DND-41 (cell line): ENCODE results near the gene DBNDD1.
A peak's percentile ranks its signal among the peaks of the same experiment; 100 is the strongest.
"Not testable (repeated sequence)": the region's sequence is repeated elsewhere in the genome, so short reads cannot be mapped to it uniquely, and the experiment has no call there.

Source experiments
- ATAC-seq: fragments of 200-7000 bp; cut with Tn5 transposase; 3 replicates; pipeline ENCODE4 v1.9.1; 2021; ENCODE audit warnings: low read depth; ENCODE audit not compliant: insufficient read depth
- DNase-seq: peaks from one replicate; pipeline ENCODE4 v3.0.0-alpha.2; 2020
- H2AFZ ChIP-seq: 2 replicates; pipeline ENCODE4 v1.6.0; 2012; ENCODE audit warnings: low read depth, low read length
- H3K27ac ChIP-seq: 2 replicates; pipeline ENCODE4 v1.5.1; 2012; ENCODE audit warnings: low read length, inconsistent platforms
- H3K27me3 ChIP-seq: fragments of 200-600 bp; sonication (generic); 2 replicates; pipeline ENCODE4 v1.6.0; 2012; ENCODE audit warnings: low read length, mild to moderate bottlenecking, inconsistent platforms; ENCODE audit not compliant: insufficient read depth, poor library complexity
- H3K36me3 ChIP-seq: 2 replicates; pipeline ENCODE4 v1.5.1; 2012; ENCODE audit warnings: low read length, inconsistent platforms; ENCODE audit not compliant: insufficient read depth
- H3K4me1 ChIP-seq: 2 replicates; pipeline ENCODE4 v1.5.1; 2012; ENCODE audit warnings: mild to moderate bottlenecking, low read length; ENCODE audit not compliant: insufficient read depth
- H3K4me2 ChIP-seq: 2 replicates; pipeline ENCODE4 v1.6.0; 2012; ENCODE audit warnings: mild to moderate bottlenecking, moderate library complexity, low read length, inconsistent platforms; ENCODE audit not compliant: insufficient read depth
- H3K4me3 ChIP-seq, 2 experiments: fragments of 200-600 bp in 1 of 2; shearing (Covaris generic) in 1 of 2; 2 replicates each; pipeline ENCODE4 v1.5.1; 2012 to 2016; ENCODE audit warnings: inconsistent platforms in 2 of 2, low read length in 2 of 2, mild to moderate bottlenecking in 2 of 2, low read depth in 1 of 2, moderate library complexity in 1 of 2
- H3K79me2 ChIP-seq: 2 replicates; pipeline ENCODE4 v1.6.0; 2012; ENCODE audit warnings: low read length, inconsistent platforms; ENCODE audit not compliant: insufficient read depth
- H3K9ac ChIP-seq: 2 replicates; pipeline ENCODE4 v1.6.0; 2012; ENCODE audit warnings: low read depth, mild to moderate bottlenecking, inconsistent platforms, low read length, moderate library complexity
- H3K9me3 ChIP-seq: 2 replicates; pipeline ENCODE4 v1.5.1; 2012; ENCODE audit warnings: low read length, moderate library complexity, mild to moderate bottlenecking, inconsistent platforms; ENCODE audit not compliant: insufficient read depth, severe bottlenecking
- H4K20me1 ChIP-seq: 2 replicates; pipeline ENCODE4 v1.6.0; 2012; ENCODE audit warnings: low read length; ENCODE audit not compliant: insufficient read depth
- EZH2 ChIP-seq: IDR thresholded peaks from 3 replicates; pipeline ENCODE4 v1.6.1; 2012; ENCODE audit warnings: borderline replicate concordance, low read depth, mild to moderate bottlenecking, moderate library complexity, low read length, inconsistent platforms; ENCODE audit not compliant: severe bottlenecking
- TF ChIP-seq, protein P1 (sequence below): IDR thresholded peaks from 2 replicates; pipeline ENCODE4 v1.5.1; 2012; ENCODE audit warnings: borderline replicate concordance, low read length, moderate library complexity, mild to moderate bottlenecking; ENCODE audit not compliant: poor library complexity, severe bottlenecking; ENCODE audit errors: extremely low read depth

The DBNDD1 gene, protein sequence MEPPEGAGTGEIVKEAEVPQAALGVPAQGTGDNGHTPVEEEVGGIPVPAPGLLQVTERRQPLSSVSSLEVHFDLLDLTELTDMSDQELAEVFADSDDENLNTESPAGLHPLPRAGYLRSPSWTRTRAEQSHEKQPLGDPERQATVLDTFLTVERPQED

DNA sequence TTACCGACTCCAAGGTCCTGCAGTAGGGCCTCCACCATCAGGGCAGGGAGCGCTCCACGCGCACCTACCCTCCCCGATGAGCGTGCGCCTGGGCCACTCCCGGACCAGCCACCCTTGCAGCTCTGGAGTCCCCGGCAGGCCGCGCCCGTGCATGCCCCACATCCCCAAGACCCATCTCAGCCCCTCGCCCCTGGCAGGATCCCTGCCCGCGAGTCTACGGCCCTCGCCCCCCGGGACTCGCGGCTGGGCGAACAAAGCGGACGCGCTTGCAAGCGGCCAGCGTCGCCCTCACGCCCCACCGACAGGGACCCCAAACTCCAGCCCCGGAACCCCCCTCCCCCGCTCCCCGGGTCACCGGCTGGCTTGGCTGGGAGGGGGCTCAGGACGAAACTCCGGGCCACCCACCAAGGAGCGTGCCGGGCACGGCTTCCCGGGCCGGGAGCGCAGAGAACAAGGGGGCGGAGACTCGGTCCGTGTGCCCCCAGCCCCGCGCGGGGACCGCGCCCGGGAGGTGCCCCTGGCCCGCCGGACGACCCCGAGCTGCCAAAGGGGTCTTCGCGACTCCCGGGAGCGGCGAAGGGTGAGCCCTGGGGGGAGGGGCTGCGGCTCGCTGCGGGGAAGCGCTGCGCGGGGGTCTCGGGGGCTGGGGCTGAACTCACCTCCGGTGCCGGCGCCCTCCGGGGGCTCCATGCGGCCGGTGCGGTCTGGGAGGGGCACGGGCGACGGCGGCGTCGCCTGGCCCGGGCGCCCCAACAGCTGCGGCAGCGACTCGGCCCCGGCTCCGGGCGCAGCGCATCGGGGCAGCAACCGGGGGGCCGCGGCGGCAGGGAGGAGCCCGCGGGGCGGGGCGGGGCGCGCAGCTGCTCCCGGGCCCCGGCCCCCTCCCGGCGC lies at the start of gene DBNDD1:
TSS of gene DBNDD1 (minus strand) at position 805 of the 891 bp plus-strand sequence. CDS start at position 690, 115 bp downstream.
- H3K4me3 ChIP-seq: no peak within 1 kb of the TSS
- H3K79me2 ChIP-seq: no peaks in the 10 kb centered on the region
- H3K9me3 ChIP-seq: no peaks in the 10 kb centered on the region
- peaks cover 15% of the 10 kb centered on the region; the same call in 1 of the 2 replicates for H4K20me1 ChIP-seq
- H3K27me3 ChIP-seq: peaks cover 13% of the 10 kb centered on the region
- no peak for ATAC-seq
- no peak within 1 kb of the TSS for H3K27ac ChIP-seq
- no peak for TF ChIP-seq EZH2
- TF ChIP-seq, protein P1, sequence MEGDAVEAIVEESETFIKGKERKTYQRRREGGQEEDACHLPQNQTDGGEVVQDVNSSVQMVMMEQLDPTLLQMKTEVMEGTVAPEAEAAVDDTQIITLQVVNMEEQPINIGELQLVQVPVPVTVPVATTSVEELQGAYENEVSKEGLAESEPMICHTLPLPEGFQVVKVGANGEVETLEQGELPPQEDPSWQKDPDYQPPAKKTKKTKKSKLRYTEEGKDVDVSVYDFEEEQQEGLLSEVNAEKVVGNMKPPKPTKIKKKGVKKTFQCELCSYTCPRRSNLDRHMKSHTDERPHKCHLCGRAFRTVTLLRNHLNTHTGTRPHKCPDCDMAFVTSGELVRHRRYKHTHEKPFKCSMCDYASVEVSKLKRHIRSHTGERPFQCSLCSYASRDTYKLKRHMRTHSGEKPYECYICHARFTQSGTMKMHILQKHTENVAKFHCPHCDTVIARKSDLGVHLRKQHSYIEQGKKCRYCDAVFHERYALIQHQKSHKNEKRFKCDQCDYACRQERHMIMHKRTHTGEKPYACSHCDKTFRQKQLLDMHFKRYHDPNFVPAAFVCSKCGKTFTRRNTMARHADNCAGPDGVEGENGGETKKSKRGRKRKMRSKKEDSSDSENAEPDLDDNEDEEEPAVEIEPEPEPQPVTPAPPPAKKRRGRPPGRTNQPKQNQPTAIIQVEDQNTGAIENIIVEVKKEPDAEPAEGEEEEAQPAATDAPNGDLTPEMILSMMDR: no peak
- no peak within 1 kb of the TSS for H2AFZ ChIP-seq
- no peak within 1 kb of the TSS for H3K9ac ChIP-seq
- H3K4me2 ChIP-seq: peak within 1 kb of the TSS; percentile 55
- DNase-seq: no peak
- no peaks in the 10 kb centered on the region for H3K36me3 ChIP-seq
- H3K4me1 ChIP-seq: peaks cover 30% of the 10 kb centered on the region

DNA sequence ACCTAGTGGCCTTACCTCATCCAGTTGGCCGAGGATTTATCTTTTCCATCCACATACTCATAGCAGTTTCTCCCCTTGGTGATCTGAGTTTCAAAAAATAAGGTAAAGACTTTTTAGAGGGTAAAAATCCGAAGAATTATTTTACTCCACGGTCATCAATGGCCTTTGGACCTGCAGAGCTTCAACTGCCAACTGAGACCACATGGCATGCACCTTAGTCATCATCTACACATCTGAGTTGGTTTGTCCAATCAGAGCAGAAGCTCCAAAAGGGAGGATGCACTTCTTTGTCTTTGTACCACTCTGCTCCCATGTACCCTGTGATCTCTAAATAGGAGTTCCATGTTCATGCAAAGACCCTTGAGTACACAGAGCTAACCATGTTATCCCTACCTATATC lies 42.2 kb upstream of the DBNDD1 start:
- Histone ChIP-seq H3K4me2 (no peak overlapping the region), H4K20me1 (no peaks in the 10 kb centered on the region), H3K36me3 (no peaks in the 10 kb centered on the region), H3K79me2 (no peaks in the 10 kb centered on the region), H2AFZ (no peak overlapping the region), H3K27me3 (peaks cover 11% of the 10 kb centered on the region), H3K9me3 (no peaks in the 10 kb centered on the region), H3K4me3 (no peak overlapping the region), H3K27ac (no peak overlapping the region), H3K4me1 (no peaks in the 10 kb centered on the region), H3K9ac (no peak overlapping the region)
- no peak for ATAC-seq
- TF ChIP-seq, protein P1: no peak
- TF ChIP-seq EZH2: no peak
- DNase-seq: no peak

DNA sequence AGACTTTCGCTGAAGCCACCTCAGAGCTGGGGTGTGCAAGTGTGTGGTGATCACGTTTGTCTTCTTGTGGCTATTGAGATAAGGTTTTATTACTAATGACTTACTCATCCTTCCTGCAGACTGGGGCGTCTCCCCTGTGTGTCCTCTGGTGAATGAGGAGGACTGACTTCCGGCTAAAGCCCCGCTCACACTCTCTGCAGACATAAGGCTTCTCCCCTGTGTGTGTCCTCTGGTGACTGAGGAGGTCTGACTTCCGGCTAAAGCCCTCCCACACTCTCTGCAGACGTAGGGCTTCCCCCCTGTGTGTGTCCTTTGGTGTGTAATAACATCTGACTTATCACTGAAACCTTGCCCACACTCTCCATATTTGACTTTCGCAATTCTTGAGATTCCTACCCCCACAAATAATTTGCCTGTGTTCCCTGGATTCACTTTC lies 38.5 kb upstream of the DBNDD1 start:
- no peak overlapping the region for H3K4me3 ChIP-seq
- no peaks in the 10 kb centered on the region for H3K79me2 ChIP-seq
- H2AFZ ChIP-seq: no peak overlapping the region
- no peak overlapping the region for H3K27ac ChIP-seq
- H3K4me1 ChIP-seq: no peaks in the 10 kb centered on the region
- no peaks in the 10 kb centered on the region for H3K36me3 ChIP-seq
- H4K20me1 ChIP-seq: no peaks in the 10 kb centered on the region
- ATAC-seq (no peak), DNase-seq (no peak)
- TF ChIP-seq, protein P1: no peak
- no peak for TF ChIP-seq EZH2
- H3K9me3 ChIP-seq: peaks cover 22% of the 10 kb centered on the region
- H3K4me2 ChIP-seq: no peak overlapping the region
- H3K27me3 ChIP-seq: peaks cover 11% of the 10 kb centered on the region
- H3K9ac ChIP-seq: no peak overlapping the region

DNA sequence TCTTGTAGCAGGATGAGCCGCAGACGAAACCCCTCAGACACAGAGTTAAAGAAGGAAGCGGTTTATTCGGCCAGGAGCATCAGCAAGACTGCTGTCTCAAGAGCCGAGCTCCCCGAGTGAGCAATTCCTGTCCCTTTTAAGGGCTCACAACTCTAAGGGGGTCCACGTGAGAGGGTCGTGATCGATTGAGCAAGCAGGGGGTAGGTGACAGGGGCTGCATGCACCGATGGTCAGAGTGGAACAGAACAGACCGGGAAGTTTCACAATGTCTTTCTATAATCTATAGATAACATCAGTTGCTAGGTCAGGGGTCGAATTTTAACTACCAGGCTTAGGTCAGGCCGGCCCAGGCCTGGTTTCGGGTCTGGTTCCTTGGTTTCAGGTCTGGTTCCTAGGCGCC lies 37.3 kb upstream of the DBNDD1 start:
- not testable (repeated sequence) for H4K20me1 ChIP-seq, H3K4me1 ChIP-seq, ATAC-seq, DNase-seq, H3K79me2 ChIP-seq, H3K36me3 ChIP-seq, H3K4me2 ChIP-seq, H3K27me3 ChIP-seq, H2AFZ ChIP-seq, H3K4me3 ChIP-seq, H3K9ac ChIP-seq, H3K27ac ChIP-seq
- H3K9me3 ChIP-seq: peaks cover 22% of the 10 kb centered on the region
